HG03045 (cell line): Measurements from ENCODE around the gene EMP1.

ENCODE experiments used
- ATAC-seq: cut with Tn5 transposase; IDR thresholded peaks from one replicate; pipeline ENCODE4 v1.9.1; 2021; ENCODE audit warnings: mild to moderate bottlenecking, moderate library complexity; ENCODE audit not compliant: unreplicated experiment

Gene EMP1

DNA sequence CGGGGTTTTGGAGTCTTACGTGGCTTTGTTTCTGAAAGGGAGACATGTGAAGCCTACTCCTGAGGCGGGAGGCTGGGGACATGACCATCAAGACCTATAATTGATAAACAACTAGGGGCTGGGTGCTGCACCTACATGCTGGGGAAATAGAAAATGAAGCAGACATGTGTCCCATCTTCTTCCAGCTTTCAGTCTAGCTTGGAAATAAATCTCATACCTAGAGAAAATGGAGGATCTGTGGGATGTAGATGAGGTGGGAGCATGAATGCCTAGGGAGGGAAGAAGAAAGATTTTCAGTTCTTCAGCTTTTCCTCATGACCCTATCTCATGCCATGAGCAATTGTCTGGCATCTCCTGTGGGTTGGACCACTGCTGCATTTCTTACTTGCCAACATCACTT is 22.1 kb downstream of the EMP1 start:
- no peak for ATAC-seq

GRCh38 chr12:13219320-13219719 is 22.8 kb downstream of the EMP1 start:
- ATAC-seq, result no peak

DNA sequence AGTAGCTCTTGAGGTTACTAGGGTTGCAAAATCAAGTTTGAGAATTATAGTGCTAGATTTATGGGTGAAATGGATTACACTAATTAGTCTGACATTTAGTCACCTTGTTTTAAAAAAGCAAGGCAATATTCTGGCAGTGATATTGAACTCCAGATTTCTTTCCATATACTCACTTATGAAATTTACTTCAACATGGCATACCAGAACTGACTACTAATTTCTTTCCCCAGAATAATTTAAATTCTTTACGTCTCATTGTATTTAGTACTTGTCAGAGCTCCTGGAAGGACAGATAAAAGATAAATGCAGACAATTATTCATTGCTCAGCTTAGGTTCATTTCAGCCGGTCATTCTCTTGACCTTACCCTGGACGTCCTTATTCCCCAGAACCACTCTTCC is 24.3 kb downstream of the EMP1 start:
- no peak for ATAC-seq

- ATAC-seq, result no peak
These were observed 25.6 kb downstream of the EMP1 start for GRCh38 chr12:13222076-13222475.

DNA sequence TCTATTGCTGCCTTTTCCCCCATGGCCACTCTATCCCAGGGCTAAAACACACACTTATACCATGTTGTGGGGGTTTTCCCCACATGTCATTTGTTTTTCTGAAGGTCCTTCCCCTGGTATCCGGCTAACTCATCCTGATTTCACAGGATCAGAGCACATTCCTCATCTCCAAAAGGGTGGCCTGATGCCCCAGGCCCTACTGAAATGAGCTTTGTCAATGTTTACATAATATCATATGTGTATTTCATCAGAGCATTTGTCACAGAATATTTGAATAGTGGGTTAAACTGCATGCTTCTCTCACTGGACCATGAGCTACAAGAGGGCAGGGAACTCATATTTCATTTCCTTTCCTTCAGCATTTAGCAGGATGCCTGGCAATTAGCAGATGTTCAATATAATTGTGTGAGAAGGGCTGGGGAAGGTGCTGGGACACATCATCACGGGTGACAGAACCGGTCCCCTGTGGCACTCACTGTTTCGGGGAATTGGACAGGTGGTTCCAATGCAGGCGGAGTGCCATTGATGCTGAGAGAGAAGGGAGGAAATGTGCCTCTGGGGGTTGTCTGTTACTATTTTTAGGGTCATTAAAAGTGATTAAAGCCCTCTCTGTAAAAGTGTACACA is 26.8 kb downstream of the EMP1 start:
- no peak for ATAC-seq

DNA sequence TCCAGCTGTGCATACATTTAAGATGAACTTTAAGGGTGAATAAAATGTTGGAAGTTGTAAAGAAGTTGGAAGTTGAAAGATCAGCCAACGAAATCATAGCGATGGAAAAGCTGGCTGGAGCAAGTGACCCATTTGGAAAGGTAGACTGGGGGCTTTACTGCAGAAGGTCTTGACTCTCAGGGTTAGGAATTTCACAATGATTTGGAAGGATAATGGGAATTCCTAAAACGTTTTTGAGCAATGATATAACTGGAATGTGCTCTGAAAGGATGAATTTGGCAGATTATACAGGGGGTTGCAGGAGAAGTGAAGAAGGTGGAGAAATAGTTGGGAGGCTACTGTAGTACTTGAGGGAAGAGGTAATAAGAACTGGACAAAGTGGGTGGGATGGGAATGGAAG is 27.4 kb downstream of the EMP1 start:
- ATAC-seq, result no peak

GRCh38 chr12:13227191-13227590 is 30.7 kb downstream of the EMP1 start:
- ATAC-seq, result no peak

GRCh38 chr12:13228579-13228978 is 32.1 kb downstream of the EMP1 start:
- ATAC-seq, result no peak

- no peak for ATAC-seq
These were observed 33.0 kb downstream of the EMP1 start for GRCh38 chr12:13229504-13229903.

DNA sequence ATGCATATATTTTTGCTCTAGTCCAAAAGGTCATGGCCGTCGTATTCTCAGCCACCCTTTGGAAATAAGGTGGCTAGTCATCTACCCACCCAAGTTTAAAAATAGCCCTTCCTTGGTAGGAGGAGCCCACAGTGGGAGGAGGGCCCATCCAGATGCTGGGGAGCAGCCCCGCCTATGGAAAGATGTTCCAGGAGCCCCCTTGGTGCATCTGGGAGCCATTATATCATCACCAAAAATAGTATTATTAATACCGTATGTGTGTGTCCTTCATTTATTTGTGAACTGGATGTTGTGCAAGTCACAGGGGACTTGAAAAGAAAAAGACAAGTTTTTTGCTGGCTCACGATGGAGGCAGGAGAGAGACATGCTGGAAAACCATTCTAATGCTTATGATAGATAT is 34.0 kb downstream of the EMP1 start:
- no peak for ATAC-seq

DNA sequence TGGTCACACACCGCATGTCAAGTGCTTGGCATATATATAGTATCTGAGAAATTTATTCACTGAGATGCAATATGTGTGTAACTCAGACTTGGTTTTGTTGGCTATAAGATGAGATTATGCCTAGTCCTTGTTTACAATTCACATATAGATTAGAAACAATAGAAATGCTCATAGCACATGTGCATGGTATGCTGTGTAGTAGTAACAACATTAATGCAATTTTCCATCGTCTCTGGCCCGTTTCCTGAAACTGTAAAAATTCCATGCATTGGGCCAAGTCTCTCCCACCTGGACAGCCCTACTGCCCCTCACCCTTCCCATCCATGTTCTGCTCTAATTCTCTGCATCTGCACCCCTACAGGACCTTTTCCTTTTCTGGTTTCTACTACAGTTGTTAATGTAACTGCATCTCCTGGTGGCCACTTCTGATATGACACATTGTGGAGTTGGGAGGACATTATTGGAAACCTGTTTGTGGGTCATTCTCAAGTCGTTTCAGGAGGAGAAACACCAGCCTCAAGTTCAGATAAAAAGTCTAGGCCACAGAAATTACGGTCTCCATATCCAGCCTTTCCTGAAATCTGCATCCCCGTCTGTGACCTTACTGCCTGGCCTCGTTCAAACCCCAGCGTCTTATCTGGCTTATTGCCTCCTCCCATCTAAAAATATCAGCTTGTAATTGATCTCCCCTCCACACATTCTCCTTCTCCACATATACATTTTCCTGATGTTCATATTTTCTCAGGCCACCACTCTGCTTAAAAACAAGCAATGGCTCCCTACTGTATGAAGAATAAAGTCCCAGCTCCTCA is 37.5 kb downstream of the EMP1 start:
- no peak for ATAC-seq

GRCh38 chr12:13238204-13238603 is 41.7 kb downstream of the EMP1 start:
- no peak for ATAC-seq

GRCh38 chr12:13241833-13242488 is 45.4 kb downstream of the EMP1 start:
- ATAC-seq, result no peak

- ATAC-seq, result no peak
These were observed 46.4 kb downstream of the EMP1 start for GRCh38 chr12:13242936-13243335.

DNA sequence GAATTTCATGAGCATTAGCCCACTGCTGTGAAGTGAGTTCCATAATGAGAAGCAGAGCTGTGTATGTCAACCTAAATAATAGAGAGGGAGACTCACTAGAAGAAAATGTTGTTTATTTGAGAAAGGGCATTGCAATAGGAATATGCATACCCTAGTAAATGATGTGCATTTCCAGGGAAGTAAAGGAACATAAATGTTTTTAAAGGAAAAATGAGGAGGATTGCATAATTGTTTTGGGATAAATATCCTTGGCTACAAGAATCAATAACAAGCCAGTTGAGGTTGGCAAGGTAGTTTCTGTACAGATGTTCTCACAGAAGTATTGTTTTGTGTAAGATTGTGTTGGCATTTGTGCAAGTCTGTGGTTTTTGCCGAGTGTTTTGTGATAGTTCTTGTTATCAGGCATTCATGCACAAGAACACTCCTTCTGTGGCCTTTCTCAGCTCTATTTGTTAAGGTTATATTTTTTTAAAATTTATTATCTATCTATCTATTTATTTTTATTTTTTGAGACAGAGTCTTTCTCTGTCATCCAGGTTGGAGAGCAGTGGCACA is 47.1 kb downstream of the EMP1 start:
- no peak for ATAC-seq

GRCh38 chr12:13247596-13247995 is 51.1 kb downstream of the EMP1 start:
- ATAC-seq, result no peak

- no peak for ATAC-seq
These were observed 52.4 kb downstream of the EMP1 start for GRCh38 chr12:13248964-13249363.

DNA sequence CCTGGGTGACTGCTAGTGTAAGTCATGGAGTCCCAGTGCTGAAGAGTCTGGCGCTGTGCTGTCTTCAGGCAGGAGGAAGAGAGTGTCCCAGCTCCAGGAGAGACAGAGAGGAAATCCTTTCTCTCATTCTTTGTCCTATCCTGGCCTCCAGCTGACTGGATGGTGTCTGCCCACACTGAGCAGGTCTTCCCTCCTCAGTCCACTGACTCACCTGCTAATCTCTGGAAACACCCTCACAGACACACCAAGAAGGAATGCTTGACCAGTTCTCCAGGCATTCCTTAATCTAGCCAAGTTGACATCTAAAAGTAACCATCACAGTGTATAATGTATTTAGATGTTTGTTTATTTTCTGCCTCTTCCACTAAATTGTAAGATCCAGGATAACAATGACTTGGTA is 53.9 kb downstream of the EMP1 start:
- no peak for ATAC-seq

DNA sequence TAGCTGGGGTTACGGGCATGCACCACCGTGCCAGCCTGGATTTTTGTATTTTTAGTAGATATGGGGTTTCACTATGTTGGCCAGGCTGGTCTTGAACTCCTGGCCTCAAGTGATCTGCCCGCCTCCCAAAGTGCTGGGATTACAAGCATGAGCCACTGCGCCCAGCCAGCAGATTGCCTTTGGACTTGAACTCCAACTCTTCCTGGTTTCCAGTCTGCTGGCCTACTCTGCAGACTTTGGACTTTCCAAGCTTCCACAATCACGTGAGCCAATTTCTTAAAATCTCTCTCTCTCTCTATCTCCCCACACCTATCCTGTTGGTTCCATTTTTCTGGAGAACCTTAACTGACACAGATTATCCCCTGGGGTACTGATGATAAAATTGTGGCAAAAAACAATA is 55.0 kb downstream of the EMP1 start:
- ATAC-seq, result no peak

DNA sequence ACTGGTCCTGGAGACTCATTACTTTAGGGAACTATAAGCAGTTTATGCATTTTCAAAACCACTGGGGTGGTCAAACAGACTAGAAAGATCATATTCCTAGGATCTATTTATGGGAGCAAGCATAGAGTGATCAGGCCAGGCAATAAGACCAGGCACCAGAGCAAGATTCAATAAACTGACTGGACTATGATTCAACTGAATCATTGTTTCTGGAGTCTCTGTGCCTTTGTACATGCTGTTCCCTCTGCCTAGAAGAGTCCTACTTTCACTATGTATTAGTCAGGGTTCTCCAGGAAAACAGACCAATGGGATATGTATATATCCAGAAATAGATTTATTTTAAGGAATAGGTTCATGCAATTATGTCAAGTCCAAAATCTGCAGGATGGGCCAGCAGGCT is 55.5 kb downstream of the EMP1 start:
- ATAC-seq, result no peak

DNA sequence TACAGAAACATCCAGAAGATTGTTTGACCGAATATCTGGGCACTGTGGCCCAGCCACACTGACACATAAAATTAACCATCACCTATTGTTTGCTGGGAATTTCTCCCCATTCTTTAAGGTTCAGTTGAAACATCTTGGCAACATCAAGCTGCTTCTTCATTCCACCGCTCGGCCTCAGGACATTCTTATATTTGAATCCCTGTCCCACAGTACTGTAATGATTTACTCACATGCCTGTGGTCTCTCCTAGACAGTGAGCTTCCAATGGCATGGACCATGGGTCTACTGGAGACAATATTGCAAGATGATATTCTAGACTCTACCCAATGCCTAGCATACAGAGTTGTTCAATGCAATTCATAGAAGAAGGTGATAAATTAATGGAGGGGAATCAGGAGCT is 56.1 kb downstream of the EMP1 start:
- ATAC-seq, result no peak
